ELR (cell line): ENCODE results near the gene CDC42BPG.
A peak's percentile ranks its signal among the peaks of the same experiment; 100 is the strongest.

ENCODE experiments used
- DNase-seq: peaks from one replicate; pipeline ENCODE4 v3.0.0-alpha.2; 2015; ENCODE audit warnings: low read depth

CDC42BPG gene

GRCh38 chr11:64879244-64879900, 34.9 kb upstream of the CDC42BPG start:
- DNase-seq, result no peak

GRCh38 chr11:64878494-64879243, 34.2 kb upstream of the CDC42BPG start, which contains the start of gene EHD1:
Gene EHD1, minus strand, starts transcription at chr11:64878621. Its CDS starts 157 bp downstream, at chr11:64878464.
- peak; percentile 99 for DNase-seq

- DNase-seq, result no peak
Observed at GRCh38 chr11:64878223-64878493, 33.7 kb upstream of the CDC42BPG start.

GRCh38 chr11:64877390-64878222, 33.2 kb upstream of the CDC42BPG start:
- DNase-seq, result peak; percentile 41

GRCh38 chr11:64876835-64877341, 32.4 kb upstream of the CDC42BPG start:
- peak; percentile 56 for DNase-seq

GRCh38 chr11:64876229-64876750, 31.8 kb upstream of the CDC42BPG start:
- DNase-seq, result no peak

- DNase-seq, result no peak
Observed at GRCh38 chr11:64875369-64876228, 31.1 kb upstream of the CDC42BPG start.

- DNase-seq, result no peak
Observed at GRCh38 chr11:64874308-64875240, 30.1 kb upstream of the CDC42BPG start.

- DNase-seq, result no peak
Observed at GRCh38 chr11:64872790-64873488, 28.5 kb upstream of the CDC42BPG start.

GRCh38 chr11:64871492-64871891, 27.0 kb upstream of the CDC42BPG start:
- no peak for DNase-seq

- DNase-seq, result no peak
Observed at GRCh38 chr11:64870893-64871466, 26.5 kb upstream of the CDC42BPG start.

- DNase-seq, result peak; percentile 91
Observed at GRCh38 chr11:64870176-64870892, 25.9 kb upstream of the CDC42BPG start.

GRCh38 chr11:64869571-64870175, 25.2 kb upstream of the CDC42BPG start:
- DNase-seq, result peak; percentile 46

- DNase-seq, result peak; percentile 94
Observed at GRCh38 chr11:64868904-64869570, 24.6 kb upstream of the CDC42BPG start.

GRCh38 chr11:64867748-64868462, 23.5 kb upstream of the CDC42BPG start:
- peak; percentile 33 for DNase-seq

GRCh38 chr11:64866173-64866491, 21.7 kb upstream of the CDC42BPG start:
- no peak for DNase-seq
